CD4-positive, alpha-beta T cell (primary cell): ENCODE measurements around the gene DONSON. TPM values are rescaled to one million over a fixed set of nuclear protein-coding genes. Genes with fewer than 3 reads are reported as not detected.
A peak's percentile ranks its signal among the peaks of the same experiment; 100 is the strongest.

Experiments used
- ATAC-seq: fragments of 200-7000 bp; cut with Tn5 transposase; one replicate; pipeline ENCODE4 v1.10.0; 2022; ENCODE audit warnings: mild to moderate bottlenecking; ENCODE audit not compliant: poor library complexity
- CTCF ChIA-PET: fragments of 350-600 bp; sonication (Branson Sonifier 250); formaldehyde crosslinking; loops from one replicate; lab custom pipeline; 2021; ENCODE audit warnings: antibody characterized with exemption, inconsistent platforms; lab: Charles Lee
- POLR2A ChIA-PET: fragments of 350-600 bp; sonication (Branson Sonifier 250); formaldehyde crosslinking; loops from one replicate; lab custom pipeline; 2021; ENCODE audit warnings: antibody characterized with exemption, inconsistent platforms; lab: Charles Lee
- DNase-seq, 14 experiments: peaks; one replicate each; pipeline ENCODE4 v3.0.0-alpha.2; 2013 to 2020; ENCODE audit warnings: mixed read lengths in 2 of 14
- H3K27ac ChIP-seq, 2 donors: one replicate each; pipeline versions ENCODE4 v1.5.1 to v1.7.0; 2013; ENCODE audit warnings: low read length in 2 of 2, low read depth in 1 of 2, mild to moderate bottlenecking in 1 of 2
- H3K27me3 ChIP-seq, 2 experiments: 1 replicate in 1 of 2; 2 replicates in 1 of 2; pipeline versions ENCODE4 v1.6.1 to v1.7.0; 2013; ENCODE audit warnings: low read length in 2 of 2, control low read depth in 1 of 2, mild to moderate bottlenecking in 1 of 2, moderate library complexity in 1 of 2; ENCODE audit not compliant: insufficient read depth in 2 of 2, control insufficient read depth in 1 of 2
- H3K36me3 ChIP-seq: one replicate; pipeline ENCODE4 v1.6.1; 2013; ENCODE audit warnings: low read length, control low read depth; ENCODE audit not compliant: insufficient read depth
- H3K4me1 ChIP-seq: one replicate; pipeline ENCODE4 v1.6.1; 2013; ENCODE audit warnings: low read length, control low read depth; ENCODE audit not compliant: insufficient read depth
- H3K4me3 ChIP-seq: one replicate; pipeline ENCODE4 v1.5.1; 2013; ENCODE audit warnings: mild to moderate bottlenecking, low read length, moderate library complexity
- H3K9me3 ChIP-seq, 2 experiments: 1 replicate in 1 of 2; 2 replicates in 1 of 2; pipeline versions ENCODE4 v1.6.1 to v1.7.0; 2013; ENCODE audit warnings: low read length in 2 of 2, mild to moderate bottlenecking in 2 of 2, control low read depth in 1 of 2, moderate library complexity in 1 of 2; ENCODE audit not compliant: control insufficient read depth in 1 of 2, insufficient read depth in 1 of 2
- H3K27ac Mint-ChIP-seq: one replicate; pipeline ENCODE4 v1.8.0; 2020; ENCODE audit warnings: mixed read lengths
- H3K27me3 Mint-ChIP-seq: one replicate; pipeline ENCODE4 v1.8.0; 2021; ENCODE audit warnings: mixed read lengths
- H3K36me3 Mint-ChIP-seq: one replicate; pipeline ENCODE4 v1.8.0; 2021; ENCODE audit warnings: low read depth, mixed read lengths
- H3K4me1 Mint-ChIP-seq: one replicate; pipeline ENCODE4 v1.8.0; 2021; ENCODE audit warnings: low read depth, mixed read lengths
- H3K4me3 Mint-ChIP-seq: one replicate; pipeline ENCODE4 v1.8.0; 2020; ENCODE audit warnings: mild to moderate bottlenecking, mixed read lengths
- H3K9me3 Mint-ChIP-seq: one replicate; pipeline ENCODE4 v1.8.0; 2020; ENCODE audit warnings: mixed read lengths
- CTCF ChIP-seq: fragments of 200-600 bp; IDR thresholded peaks from one replicate; pipeline ENCODE4 v1.8.0; 2022; ENCODE audit warnings: antibody characterized with exemption, mild to moderate bottlenecking
- intact Hi-C, 2 experiments: fragments of 100-400 bp; cut with DNase I in 1 of 2; cut with micrococcal nuclease in 1 of 2; formaldehyde crosslinking; loops; one replicate each; pipeline versions ENCODE4 v1.15.1 to v1.9.0; 2023 to 2025; cut with DNase I, micrococcal nuclease
- total RNA-seq, 174 experiments: library from RNA in 2 of 174; stranded (reverse) in 2 of 174; gene quantifications; one replicate each; pipeline ENCODE4 v1.2.3 and lab custom pipeline; 2021 to 2026

The DONSON gene
- total RNA-seq, 2 experiments from 2014 or later: 11.9 to 13.5 TPM

- Mint-ChIP-seq H3K36me3 (peaks cover 76% of the 10 kb centered on the region), H3K27ac (peak overlapping the region; percentile 98), H3K4me3 (no peak overlapping the region), H3K9me3 (no peaks in the 10 kb centered on the region), H3K27me3 (no peaks in the 10 kb centered on the region), H3K4me1 (peaks cover 36% of the 10 kb centered on the region)
- Histone ChIP-seq H3K9me3 (no peaks in the 10 kb centered on the region), H3K27ac (no peak overlapping the region), H3K4me1 (peaks cover 8% of the 10 kb centered on the region), H3K36me3 (peaks cover 46% of the 10 kb centered on the region), H3K4me3 (no peak overlapping the region), H3K27me3 (no peaks in the 10 kb centered on the region)
- intact Hi-C loops: loop anchor here (5.0 kb wide), 3 partner anchors 48 to 1147 kb away; partner anchors contain the start of genes DONSON (in 1 of the 2), SYNJ1 (in 1 of the 2) and URB1 (in 1 of the 2)
- TF ChIP-seq CTCF: no peak
- DNase-seq: no peak
- POLR2A ChIA-PET: no interaction called here
- CTCF ChIA-PET: interaction anchor here (1.4 kb wide), 1 partner anchor 32 kb away, joined by 3 read pairs; no protein-coding TSS in a partner anchor
- ATAC-seq: no peak
These were observed 48.9 kb downstream of the DONSON start for GRCh38 chr21:33539616-33540015.

GRCh38 chr21:33537212-33537611 lies 51.3 kb downstream of the DONSON start:
- no peak overlapping the region for H3K4me3 ChIP-seq
- ChIA-PET CTCF (no interaction called here), POLR2A (no interaction called here)
- peaks cover 68% of the 10 kb centered on the region for H3K36me3 ChIP-seq
- DNase-seq (no peak), ATAC-seq (no peak)
- H3K9me3 ChIP-seq: no peaks in the 10 kb centered on the region
- Mint-ChIP-seq H3K9me3 (no peaks in the 10 kb centered on the region), H3K36me3 (peaks cover 74% of the 10 kb centered on the region), H3K4me3 (peak overlapping the region; percentile 4), H3K27me3 (no peaks in the 10 kb centered on the region), H3K4me1 (peaks cover 20% of the 10 kb centered on the region), H3K27ac (peak overlapping the region; percentile 4)
- H3K4me1 ChIP-seq: peaks cover 8% of the 10 kb centered on the region
- TF ChIP-seq CTCF: no peak
- intact Hi-C loops: no loop called here
- H3K27ac ChIP-seq: no peak overlapping the region
- H3K27me3 ChIP-seq: no peaks in the 10 kb centered on the region

- H3K27ac ChIP-seq: no peak overlapping the region
- intact Hi-C loops: no loop called here
- H3K4me1 Mint-ChIP-seq: no peaks in the 10 kb centered on the region
- ChIA-PET CTCF (interaction anchor here (1.7 kb wide), 1 partner anchor 75 kb away, joined by 7 read pairs; no protein-coding TSS in a partner anchor), POLR2A (interaction anchor here (1.0 kb wide), 1 partner anchor 11 kb away, joined by 4 read pairs; the partner anchor contains the start of gene GART)
- DNase-seq: no peak
- ATAC-seq: no peak
- H3K27ac Mint-ChIP-seq: no peak overlapping the region
- no peaks in the 10 kb centered on the region for H3K27me3 Mint-ChIP-seq
- no peaks in the 10 kb centered on the region for H3K9me3 Mint-ChIP-seq
- no peaks in the 10 kb centered on the region for H3K9me3 ChIP-seq
- no peak overlapping the region for H3K4me3 ChIP-seq
- no peak overlapping the region for H3K4me3 Mint-ChIP-seq
- no peaks in the 10 kb centered on the region for H3K4me1 ChIP-seq
- H3K27me3 ChIP-seq: no peaks in the 10 kb centered on the region
- TF ChIP-seq CTCF: no peak
- H3K36me3 Mint-ChIP-seq: peaks cover 93% of the 10 kb centered on the region
- peaks cover 88% of the 10 kb centered on the region for H3K36me3 ChIP-seq
These were observed 57.5 kb downstream of the DONSON start for GRCh38 chr21:33531007-33531406.

Other genes starting within 250 kb of the DONSON start
- 10 to 100 TPM; 14.6 to 17.7 TPM for gene IFNGR2, start 185.3 kb downstream of the DONSON start, total RNA-seq
- gene TMEM50B, start 108.7 kb downstream of the DONSON start, total RNA-seq: 10 to 100 TPM; 38.4 to 40.3 TPM
- gene DNAJC28, start 97.0 kb downstream of the DONSON start, total RNA-seq: not detected
- 10 to 100 TPM; 21.8 to 25.5 TPM for gene GART, start 46.6 kb downstream of the DONSON start, total RNA-seq
- gene SON, start 45.6 kb downstream of the DONSON start, total RNA-seq: 100 to 1,000 TPM; 420 to 438 TPM
- gene CRYZL1, start 53.1 kb upstream of the DONSON start, total RNA-seq: 10 to 100 TPM; 28.6 to 30.5 TPM
- 1 to 10 TPM; 2.1 to 3.0 TPM for gene ITSN1, start 53.8 kb upstream of the DONSON start, total RNA-seq